ENCODE results near the gene MED17. TPM values are rescaled to one million over a fixed set of nuclear protein-coding genes. Genes with fewer than 3 reads are reported as not detected.
"Not testable (repeated sequence)": the region's sequence is repeated elsewhere in the genome, so short reads cannot be mapped to it uniquely, and the experiment has no call there.

Gene MED17
- polyA plus RNA-seq, 6 donors from 2014 or later: 15.0 to 36.0 (median 19.2) TPM

DNA sequence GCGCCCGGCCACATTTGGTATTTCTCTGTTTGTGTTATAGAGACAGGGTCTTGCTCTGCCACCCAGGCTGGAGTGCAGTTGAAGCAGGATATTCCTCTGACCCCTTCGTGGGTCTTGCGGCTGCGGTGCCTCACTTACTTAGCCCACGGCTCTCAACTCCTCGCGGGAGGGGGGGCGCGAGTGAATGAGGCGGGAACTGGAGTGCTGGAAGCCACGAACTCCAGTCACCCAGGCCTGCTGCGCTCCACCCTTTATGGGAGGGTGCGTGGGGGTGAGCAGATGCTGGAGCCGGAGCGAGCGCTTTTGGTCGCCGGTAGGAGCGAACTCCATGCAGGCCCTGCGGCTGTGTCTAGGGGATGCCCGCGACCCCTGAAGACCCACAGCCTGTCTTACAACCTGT is 40.8 kb upstream of the MED17 start:
- ATAC-seq (ENCODE audit: low read depth in 2 of 2): no peak

GRCh38 chr11:93744669-93745004 is 39.4 kb upstream of the MED17 start:
- ATAC-seq (ENCODE audit: low read depth in 2 of 2) (no peak), DNase-seq (no peak)
- Mint-ChIP-seq H3K4me1 (peaks cover 28 to 45% (median 30%) of the 10 kb centered on the region in 3 donors), H3K9me3 (no peaks in the 10 kb centered on the region), H3K4me3 (peak overlapping the region in 3 of 8 donors; percentile 1 to 97 (median 33)), H3K27me3 (no peaks in the 10 kb centered on the region), H3K36me3 (peaks cover 0 to 4% of the 10 kb centered on the region in 2 donors), H3K27ac (peak overlapping the region in 1 of 6 donors; percentile 64)

More for the DNA sequence above, 40.8 kb upstream of the MED17 start:
- peak overlapping the region; percentile 41 to 100 (median 98) for H3K4me3 Mint-ChIP-seq
- H3K9me3 Mint-ChIP-seq: no peaks in the 10 kb centered on the region
- H3K27ac Mint-ChIP-seq: peak overlapping the region in 3 of 6 donors; percentile 66 to 100 (median 73)
- peaks cover 40 to 56% (median 44%) of the 10 kb centered on the region in 3 donors for H3K4me1 Mint-ChIP-seq
- H3K36me3 Mint-ChIP-seq: peaks cover under 1 to 16% of the 10 kb centered on the region in 2 donors
- DNase-seq: no peak
- no peaks in the 10 kb centered on the region for H3K27me3 Mint-ChIP-seq

DNA sequence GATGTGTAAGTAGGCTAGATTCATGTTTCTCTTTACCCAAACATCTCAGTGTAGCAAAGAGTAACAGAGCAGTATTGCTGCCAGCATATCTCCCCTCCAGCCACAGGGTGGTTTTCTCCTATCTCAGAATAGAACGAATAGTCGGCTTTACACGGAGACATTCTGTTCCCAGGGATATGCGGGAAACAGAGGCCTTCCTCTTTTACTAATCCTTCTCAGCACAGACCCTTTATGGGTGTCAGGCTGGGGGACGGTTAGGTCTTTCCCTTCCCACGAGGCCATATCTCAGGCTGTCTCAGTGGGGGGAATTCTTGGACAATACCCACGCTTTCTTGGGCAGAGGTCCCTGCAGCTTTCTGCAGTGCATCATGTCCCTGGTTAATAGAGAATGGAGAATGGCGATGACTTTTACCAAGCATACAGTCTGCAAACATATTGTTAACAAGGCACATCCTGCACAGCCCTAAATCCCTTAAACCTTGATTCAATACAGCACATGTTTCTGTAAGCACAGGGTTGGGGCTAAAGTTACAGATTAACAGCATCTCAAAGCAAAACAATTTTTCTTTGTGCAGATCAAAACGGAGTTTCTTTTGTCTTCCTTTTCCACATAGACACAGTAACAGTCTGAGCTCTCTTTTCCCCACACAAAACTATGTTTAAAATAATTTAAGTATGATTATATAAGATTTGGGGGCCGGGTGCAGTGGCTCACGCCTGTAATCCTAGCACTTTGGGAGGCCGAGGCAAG is 38.9 kb upstream of the MED17 start:
- H3K36me3 Mint-ChIP-seq; H3K27me3 Mint-ChIP-seq; ATAC-seq (ENCODE audit: low read depth in 2 of 2); H3K9me3 Mint-ChIP-seq; DNase-seq: not testable (repeated sequence)
- Mint-ChIP-seq H3K27ac (peak overlapping the region in 2 of 6 donors; percentile 38 to 64), H3K4me1 (peaks cover 23 to 40% (median 25%) of the 10 kb centered on the region in 3 donors), H3K4me3 (peak overlapping the region in 4 of 8 donors; percentile 1 to 97 (median 46))

- DNase-seq (no peak), ATAC-seq (ENCODE audit: low read depth in 2 of 2) (no peak)
- H3K27ac Mint-ChIP-seq: no peak overlapping the region
- H3K27me3 Mint-ChIP-seq: no peaks in the 10 kb centered on the region
- H3K36me3 Mint-ChIP-seq: no peaks in the 10 kb centered on the region
- no peaks in the 10 kb centered on the region for H3K9me3 Mint-ChIP-seq
- no peak overlapping the region for H3K4me3 Mint-ChIP-seq
- peaks cover 17 to 36% (median 19%) of the 10 kb centered on the region in 3 donors for H3K4me1 Mint-ChIP-seq
Observed at GRCh38 chr11:93746101-93746500, 38.0 kb upstream of the MED17 start.

GRCh38 chr11:93747122-93747521 is 37.0 kb upstream of the MED17 start:
- H3K9me3 Mint-ChIP-seq: no peaks in the 10 kb centered on the region
- no peak overlapping the region for H3K27ac Mint-ChIP-seq
- H3K4me3 Mint-ChIP-seq: no peak overlapping the region
- H3K36me3 Mint-ChIP-seq: no peaks in the 10 kb centered on the region
- DNase-seq (no peak), ATAC-seq (ENCODE audit: low read depth in 2 of 2) (no peak)
- H3K4me1 Mint-ChIP-seq: peaks cover 11 to 30% (median 13%) of the 10 kb centered on the region in 3 donors
- no peaks in the 10 kb centered on the region for H3K27me3 Mint-ChIP-seq

GRCh38 chr11:93751001-93751400 is 33.1 kb upstream of the MED17 start:
- H3K4me1 Mint-ChIP-seq: peaks cover 0 to 8% (median 0%) of the 10 kb centered on the region in 3 donors
- H3K36me3 Mint-ChIP-seq: no peaks in the 10 kb centered on the region
- H3K27me3 Mint-ChIP-seq: no peaks in the 10 kb centered on the region
- DNase-seq (no peak), ATAC-seq (ENCODE audit: low read depth in 2 of 2) (no peak)
- no peak overlapping the region for H3K27ac Mint-ChIP-seq
- H3K4me3 Mint-ChIP-seq: no peak overlapping the region
- no peaks in the 10 kb centered on the region for H3K9me3 Mint-ChIP-seq

GRCh38 chr11:93753241-93753640 is 30.8 kb upstream of the MED17 start:
- Mint-ChIP-seq H3K4me1 (peaks cover 0 to 5% (median 0%) of the 10 kb centered on the region in 3 donors), H3K4me3 (no peak overlapping the region), H3K36me3 (peaks cover 6 to 7% of the 10 kb centered on the region in 2 donors), H3K27me3 (no peaks in the 10 kb centered on the region), H3K9me3 (peaks cover 0 to 2% (median 0%) of the 10 kb centered on the region in 7 donors), H3K27ac (peak overlapping the region in 3 of 6 donors; percentile 10 to 67 (median 54))
- ATAC-seq (ENCODE audit: low read depth in 2 of 2): no peak
- DNase-seq: no peak

DNA sequence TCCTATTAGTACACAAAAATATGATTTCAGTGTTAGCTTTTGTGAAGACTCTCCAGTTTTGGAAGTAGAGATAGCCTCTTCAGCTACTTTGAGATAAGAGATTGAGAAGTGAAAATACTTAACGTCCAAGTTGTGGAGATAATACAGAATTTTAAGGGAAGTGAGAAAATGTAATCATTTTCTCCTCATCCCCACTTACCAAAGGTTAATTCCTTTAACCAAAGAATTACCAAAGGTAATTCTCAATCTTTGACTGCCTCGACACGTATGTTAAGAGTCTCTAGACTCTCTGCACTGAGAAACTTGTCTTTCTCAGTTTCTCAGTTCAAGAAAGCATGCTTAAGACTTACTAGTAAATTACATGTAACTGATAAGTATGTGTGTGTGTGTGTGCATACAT is 27.3 kb upstream of the MED17 start:
- no peak for ATAC-seq (ENCODE audit: low read depth in 2 of 2)
- Mint-ChIP-seq H3K4me1 (peaks cover 0 to 2% (median 0%) of the 10 kb centered on the region in 3 donors), H3K9me3 (peaks cover 0 to 2% (median 0%) of the 10 kb centered on the region in 7 donors), H3K36me3 (peaks cover 7 to 13% of the 10 kb centered on the region in 2 donors), H3K27me3 (no peaks in the 10 kb centered on the region), H3K27ac (no peak overlapping the region), H3K4me3 (no peak overlapping the region)
- DNase-seq: no peak

GRCh38 chr11:93757301-93757700 is 26.8 kb upstream of the MED17 start:
- Mint-ChIP-seq H3K9me3 (peaks cover 0 to 2% (median 0%) of the 10 kb centered on the region in 7 donors), H3K36me3 (peaks cover 7 to 13% of the 10 kb centered on the region in 2 donors), H3K27me3 (no peaks in the 10 kb centered on the region), H3K4me1 (peaks cover 0 to 2% (median 0%) of the 10 kb centered on the region in 3 donors), H3K27ac (no peak overlapping the region), H3K4me3 (no peak overlapping the region)
- ATAC-seq (ENCODE audit: low read depth in 2 of 2): no peak
- DNase-seq: no peak

- Mint-ChIP-seq H3K4me3 (no peak overlapping the region), H3K36me3 (peaks cover 7 to 13% of the 10 kb centered on the region in 2 donors), H3K27ac (no peak overlapping the region), H3K4me1 (no peaks in the 10 kb centered on the region), H3K9me3 (peaks cover 0 to 2% (median 0%) of the 10 kb centered on the region in 7 donors), H3K27me3 (no peaks in the 10 kb centered on the region)
- DNase-seq (no peak), ATAC-seq (ENCODE audit: low read depth in 2 of 2) (no peak)
Observed at GRCh38 chr11:93757924-93758865, 25.9 kb upstream of the MED17 start.

GRCh38 chr11:93759123-93759522 is 25.0 kb upstream of the MED17 start:
- H3K27ac Mint-ChIP-seq; ATAC-seq (ENCODE audit: low read depth in 2 of 2): not testable (repeated sequence)

DNA sequence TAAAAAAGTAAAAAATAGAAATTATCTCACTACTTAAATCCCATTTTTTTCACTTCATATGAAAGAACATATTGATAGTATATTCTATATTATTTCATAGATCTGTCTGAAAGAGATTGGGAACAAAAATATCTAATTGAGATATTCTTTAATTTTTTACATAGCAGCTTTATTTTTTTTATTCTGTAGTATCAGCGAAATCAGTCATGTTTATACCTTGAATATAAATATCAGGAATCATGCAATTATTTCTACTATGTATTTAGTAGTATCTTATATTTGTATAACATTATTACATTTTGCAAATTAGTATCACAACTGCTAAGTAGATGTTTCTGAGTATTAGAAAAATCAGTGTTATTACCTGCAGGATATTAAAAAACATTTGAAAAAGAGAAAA is 22.2 kb upstream of the MED17 start:
- ATAC-seq (ENCODE audit: low read depth in 2 of 2) (no peak), DNase-seq (no peak)
- Mint-ChIP-seq H3K36me3 (peaks cover 7 to 20% of the 10 kb centered on the region in 2 donors), H3K9me3 (peaks cover 0 to 3% (median 0%) of the 10 kb centered on the region in 7 donors), H3K27me3 (no peaks in the 10 kb centered on the region), H3K4me1 (no peaks in the 10 kb centered on the region), H3K27ac (no peak overlapping the region), H3K4me3 (no peak overlapping the region)

More at GRCh38 chr11:93759123-93759522, 25.0 kb upstream of the MED17 start:
- not testable (repeated sequence) for H3K9me3 Mint-ChIP-seq, H3K27me3 Mint-ChIP-seq, H3K4me1 Mint-ChIP-seq, H3K4me3 Mint-ChIP-seq, DNase-seq
- H3K36me3 Mint-ChIP-seq: peaks cover 7 to 13% of the 10 kb centered on the region in 2 donors

- H3K4me1 Mint-ChIP-seq: no peaks in the 10 kb centered on the region
- no peak overlapping the region for H3K4me3 Mint-ChIP-seq
- H3K27me3 Mint-ChIP-seq: no peaks in the 10 kb centered on the region
- peaks cover 0 to 5% (median 0%) of the 10 kb centered on the region in 7 donors for H3K9me3 Mint-ChIP-seq
- peaks cover 0 to 13% of the 10 kb centered on the region in 2 donors for H3K36me3 Mint-ChIP-seq
- no peak for DNase-seq
- ATAC-seq (ENCODE audit: low read depth in 2 of 2): no peak
- no peak overlapping the region for H3K27ac Mint-ChIP-seq
Observed at GRCh38 chr11:93765551-93765950, 18.5 kb upstream of the MED17 start.

Measured in naive B cell (primary cell).